OCI-LY1 (cell line): ENCODE data around the gene UBTD2.
"Not testable (repeated sequence)": the region's sequence is repeated elsewhere in the genome, so short reads cannot be mapped to it uniquely, and the experiment has no call there.

Source experiments
- H2AFZ ChIP-seq: fragments of 200-600 bp; sonication (generic), shearing (Covaris generic); 2 replicates; pipeline ENCODE4 v1.6.0; 2014; ENCODE audit warnings: antibody characterized with exemption, mild to moderate bottlenecking, low read length
- H3F3A ChIP-seq: fragments of 200-600 bp; sonication (generic), shearing (Covaris generic); 2 replicates; pipeline ENCODE4 v1.6.0; 2014; ENCODE audit warnings: mild to moderate bottlenecking, antibody characterized with exemption, low read length, moderate library complexity; ENCODE audit not compliant: insufficient read depth
- H3K27ac ChIP-seq: fragments of 200-600 bp; sonication (generic); 2 replicates; pipeline ENCODE4 v1.5.1; 2014; ENCODE audit warnings: low read length, mixed run types, mild to moderate bottlenecking, low read depth; ENCODE audit not compliant: poor library complexity, severe bottlenecking
- H3K27me3 ChIP-seq: fragments of 200-600 bp; sonication (generic); 2 replicates; pipeline ENCODE4 v1.6.0; 2014; ENCODE audit warnings: antibody characterized with exemption, mild to moderate bottlenecking, low read length, moderate library complexity; ENCODE audit not compliant: insufficient read depth
- H3K36me3 ChIP-seq: fragments of 200-600 bp; sonication (generic); 2 replicates; pipeline ENCODE4 v1.6.1; 2014; ENCODE audit warnings: mild to moderate bottlenecking, antibody characterized with exemption, low read length, moderate library complexity, mixed read lengths; ENCODE audit not compliant: insufficient read depth
- H3K4me1 ChIP-seq: fragments of 200-600 bp; sonication (generic); 2 replicates; pipeline ENCODE4 v1.5.1; 2014; ENCODE audit warnings: mild to moderate bottlenecking, low read length, moderate library complexity; ENCODE audit not compliant: insufficient read depth, severe bottlenecking
- H3K4me2 ChIP-seq: fragments of 200-600 bp; sonication (generic), shearing (Covaris generic); 2 replicates; pipeline ENCODE4 v1.6.1; 2014; ENCODE audit warnings: low read length
- H3K4me3 ChIP-seq: fragments of 200-600 bp; sonication (generic); 2 replicates; pipeline ENCODE4 v1.5.1; 2014; ENCODE audit warnings: low read length, low read depth, mild to moderate bottlenecking, mixed read lengths; ENCODE audit not compliant: poor library complexity, severe bottlenecking
- H3K79me2 ChIP-seq: fragments of 200-600 bp; shearing (Covaris generic); 2 replicates; pipeline ENCODE4 v1.6.1; 2016; ENCODE audit warnings: mixed run types, low read length, mixed read lengths; ENCODE audit not compliant: insufficient read depth
- H3K9ac ChIP-seq: fragments of 200-600 bp; sonication (generic), shearing (Covaris generic); 2 replicates; pipeline ENCODE4 v1.6.1; 2014; ENCODE audit warnings: mild to moderate bottlenecking, low read length, mixed read lengths
- H3K9me2 ChIP-seq: fragments of 200-600 bp; sonication (generic), shearing (Covaris generic); 2 replicates; pipeline ENCODE4 v1.6.1; 2014; ENCODE audit warnings: low read depth, mild to moderate bottlenecking, low read length, mixed read lengths
- H3K9me3 ChIP-seq: fragments of 200-600 bp; shearing (Covaris generic); 2 replicates; pipeline ENCODE4 v1.6.1; 2014; ENCODE audit warnings: low read length, mixed read lengths
- H4K20me1 ChIP-seq: fragments of 200-600 bp; sonication (generic), shearing (Covaris generic); 2 replicates; pipeline ENCODE4 v1.6.0; 2016; ENCODE audit warnings: mild to moderate bottlenecking, low read length; ENCODE audit not compliant: insufficient read depth
- CTCF ChIP-seq: fragments of 200-600 bp; sonication (generic), shearing (Covaris generic); IDR thresholded peaks from 2 replicates; pipeline ENCODE4 v1.5.1; 2017; ENCODE audit warnings: mild to moderate bottlenecking, antibody characterized with exemption, low read length, moderate library complexity, mixed read lengths
- EZH2 ChIP-seq: fragments of 200-600 bp; sonication (generic), shearing (Covaris generic); IDR thresholded peaks from 2 replicates; pipeline ENCODE4 v1.8.0; 2017; ENCODE audit warnings: borderline replicate concordance, mixed run types, mild to moderate bottlenecking, antibody characterized with exemption, low read length, moderate library complexity, mixed read lengths

The UBTD2 gene

DNA sequence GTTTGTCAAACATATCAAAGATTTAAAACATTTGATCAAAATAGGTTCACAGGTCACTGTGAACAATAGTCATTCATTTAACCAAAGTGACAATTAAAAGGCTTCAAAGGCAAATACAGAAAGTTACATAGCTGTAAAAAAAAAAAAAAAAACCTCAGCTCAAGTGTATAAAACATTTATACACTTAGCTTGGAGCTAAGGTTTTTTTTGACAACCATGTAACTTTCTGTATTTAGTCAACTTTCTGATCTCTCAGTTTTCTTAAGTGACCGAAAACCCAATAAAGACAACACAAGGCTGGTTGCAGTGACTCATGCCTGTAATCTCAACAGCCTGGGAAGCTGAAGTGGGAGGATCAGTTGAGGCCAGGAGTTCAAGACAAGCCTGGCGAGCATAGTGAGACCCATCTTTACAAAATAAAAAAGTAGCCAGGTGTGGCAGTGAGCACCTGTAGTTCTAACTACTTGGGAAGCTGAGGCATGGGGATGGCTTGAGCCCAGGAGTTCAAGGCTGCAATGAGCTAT lies 16.4 kb upstream of the UBTD2 start:
- Histone ChIP-seq H3K9me3 (no peaks in the 10 kb centered on the region), H3K4me3 (no peak overlapping the region), H3K9me2 (no peaks in the 10 kb centered on the region), H3F3A (no peaks in the 10 kb centered on the region), H2AFZ (no peak overlapping the region), H4K20me1 (no peaks in the 10 kb centered on the region), H3K36me3 (no peaks in the 10 kb centered on the region), H3K79me2 (no peaks in the 10 kb centered on the region), H3K9ac (no peak overlapping the region), H3K4me1 (no peaks in the 10 kb centered on the region), H3K4me2 (no peak overlapping the region), H3K27ac (no peak overlapping the region), H3K27me3 (no peaks in the 10 kb centered on the region)
- TF ChIP-seq EZH2 (no peak), CTCF (no peak)

GRCh38 chr5:172294831-172295230 lies 11.3 kb upstream of the UBTD2 start:
- TF ChIP-seq CTCF (no peak), EZH2 (no peak)
- Histone ChIP-seq H2AFZ (no peak overlapping the region), H3K9ac (no peak overlapping the region), H3K27me3 (no peaks in the 10 kb centered on the region), H3K36me3 (no peaks in the 10 kb centered on the region), H3K9me2 (no peaks in the 10 kb centered on the region), H3K4me1 (peaks cover 4% of the 10 kb centered on the region), H3K4me3 (no peak overlapping the region), H3K79me2 (no peaks in the 10 kb centered on the region), H3K4me2 (no peak overlapping the region), H4K20me1 (no peaks in the 10 kb centered on the region), H3K9me3 (no peaks in the 10 kb centered on the region), H3F3A (no peaks in the 10 kb centered on the region), H3K27ac (no peak overlapping the region)

GRCh38 chr5:172293745-172294342 lies 10.3 kb upstream of the UBTD2 start:
- Histone ChIP-seq H3K27me3 (no peaks in the 10 kb centered on the region), H3K9me3 (no peaks in the 10 kb centered on the region), H3K36me3 (no peaks in the 10 kb centered on the region), H3K27ac (no peak overlapping the region), H3K79me2 (no peaks in the 10 kb centered on the region), H3K4me3 (no peak overlapping the region), H3K9ac (no peak overlapping the region), H3F3A (no peaks in the 10 kb centered on the region), H3K4me1 (peaks cover 4% of the 10 kb centered on the region), H2AFZ (no peak overlapping the region), H4K20me1 (no peaks in the 10 kb centered on the region), H3K4me2 (no peak overlapping the region), H3K9me2 (no peaks in the 10 kb centered on the region)
- no peak for TF ChIP-seq EZH2

DNA sequence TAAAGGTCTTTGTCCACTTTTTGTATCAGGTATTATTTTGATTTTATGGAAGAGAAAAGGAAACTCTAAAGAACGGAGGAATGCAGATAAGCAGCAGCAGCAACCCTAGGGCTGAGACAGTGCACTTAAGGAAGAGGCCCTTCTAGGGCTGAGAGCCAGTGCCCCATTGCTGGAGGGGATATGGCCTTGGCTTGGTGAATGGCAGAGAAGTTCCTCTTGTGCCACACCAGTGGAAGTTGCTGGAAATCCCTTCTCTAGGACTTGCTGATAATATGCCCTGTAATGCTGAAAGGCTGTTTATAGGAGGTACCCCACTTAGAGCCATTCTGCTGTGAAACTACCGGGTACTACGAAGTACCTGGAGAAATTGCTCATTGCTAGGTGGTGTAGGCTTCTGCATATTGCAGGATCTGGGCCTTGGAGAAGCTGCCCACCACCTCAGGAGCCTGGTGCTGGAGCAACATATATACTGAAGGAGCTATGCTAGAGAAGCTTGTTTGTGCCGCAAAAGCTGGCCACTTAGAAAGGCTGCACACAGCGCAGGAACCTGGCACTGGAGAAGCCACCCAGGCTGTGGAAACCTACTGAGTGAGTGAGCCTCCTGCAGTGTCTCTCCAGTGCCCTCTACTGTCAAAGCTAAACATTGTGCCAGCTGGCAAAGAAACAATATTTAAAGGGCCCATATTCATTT lies 9.6 kb upstream of the UBTD2 start:
- Histone ChIP-seq H2AFZ (no peak overlapping the region), H4K20me1 (no peaks in the 10 kb centered on the region), H3K27ac (no peak overlapping the region), H3F3A (no peaks in the 10 kb centered on the region), H3K36me3 (no peaks in the 10 kb centered on the region), H3K27me3 (no peaks in the 10 kb centered on the region), H3K79me2 (no peaks in the 10 kb centered on the region), H3K9me2 (no peaks in the 10 kb centered on the region), H3K4me2 (no peak overlapping the region; the same call in 1 of the 2 replicates), H3K9me3 (no peaks in the 10 kb centered on the region), H3K9ac (no peak overlapping the region), H3K4me3 (no peak overlapping the region), H3K4me1 (peaks cover 4% of the 10 kb centered on the region)
- TF ChIP-seq EZH2 (no peak), CTCF (peak; percentile 92)

GRCh38 chr5:172291837-172292236 lies 8.3 kb upstream of the UBTD2 start:
- not testable (repeated sequence) for H3K4me2 ChIP-seq, H3K27ac ChIP-seq, H3K27me3 ChIP-seq, H3K9me3 ChIP-seq, H3K4me3 ChIP-seq, H3K36me3 ChIP-seq, H4K20me1 ChIP-seq, H3K9ac ChIP-seq, H3F3A ChIP-seq, H3K79me2 ChIP-seq, H3K9me2 ChIP-seq, H2AFZ ChIP-seq, H3K4me1 ChIP-seq
